GM23248 (cell line): ENCODE measurements around the gene BCL7C. TPM values are rescaled to one million over a fixed set of nuclear protein-coding genes. Genes with fewer than 3 reads are reported as not detected.

ENCODE experiments used
- DNase-seq: peaks from one replicate; pipeline ENCODE4 v3.0.0-alpha.2; 2015
- H2AFZ ChIP-seq: fragments of 200-600 bp; sonication (generic); 2 replicates; pipeline ENCODE4 v1.6.1; 2016; ENCODE audit warnings: antibody characterized with exemption
- H3F3A ChIP-seq: fragments of 200-600 bp; sonication (generic); 2 replicates; pipeline ENCODE4 v1.6.1; 2016; ENCODE audit warnings: mild to moderate bottlenecking, antibody characterized with exemption, mixed run types; ENCODE audit not compliant: insufficient read depth
- H3K27ac ChIP-seq: fragments of 200-600 bp; sonication (generic); 2 replicates; pipeline ENCODE4 v1.5.1; 2016; ENCODE audit warnings: mild to moderate bottlenecking
- H3K27me3 ChIP-seq: fragments of 200-600 bp; sonication (generic); replicated peaks from 2 replicates; pipeline ENCODE4 v1.6.1; 2016; ENCODE audit warnings: mild to moderate bottlenecking; ENCODE audit not compliant: insufficient read depth
- H3K36me3 ChIP-seq: fragments of 200-600 bp; sonication (generic); 2 replicates; pipeline ENCODE4 v1.6.1; 2016; ENCODE audit warnings: low read depth, mild to moderate bottlenecking
- H3K4me1 ChIP-seq: fragments of 200-600 bp; sonication (generic); 2 replicates; pipeline ENCODE4 v1.6.1; 2016; ENCODE audit warnings: mild to moderate bottlenecking; ENCODE audit not compliant: insufficient read depth
- H3K4me2 ChIP-seq: fragments of 200-600 bp; sonication (generic); one replicate; pipeline ENCODE4 v1.6.1; 2016; ENCODE audit warnings: mild to moderate bottlenecking; ENCODE audit not compliant: unreplicated experiment
- H3K4me3 ChIP-seq: fragments of 200-600 bp; sonication (generic); 2 replicates; pipeline ENCODE4 v1.5.1; 2016; ENCODE audit warnings: mild to moderate bottlenecking
- H3K79me2 ChIP-seq: fragments of 200-600 bp; sonication (generic); 2 replicates; pipeline ENCODE4 v1.6.1; 2016; ENCODE audit warnings: mild to moderate bottlenecking; ENCODE audit not compliant: insufficient read depth
- H3K9ac ChIP-seq: fragments of 200-600 bp; sonication (generic); 2 replicates; pipeline ENCODE4 v1.6.1; 2016; ENCODE audit warnings: mild to moderate bottlenecking
- H3K9me2 ChIP-seq: fragments of 200-600 bp; sonication (generic); 2 replicates; pipeline ENCODE4 v1.6.1; 2016; ENCODE audit warnings: mixed run types, mild to moderate bottlenecking, moderate library complexity; ENCODE audit not compliant: insufficient read depth
- H3K9me3 ChIP-seq: fragments of 200-600 bp; sonication (generic); one replicate; pipeline ENCODE4 v1.6.1; 2017; ENCODE audit warnings: low read depth
- H4K20me1 ChIP-seq: fragments of 200-600 bp; sonication (generic); 2 replicates; pipeline ENCODE4 v1.6.0; 2016; ENCODE audit not compliant: insufficient read depth
- EZH2 ChIP-seq: fragments of 200-600 bp; sonication (generic); IDR thresholded peaks from 2 replicates; pipeline ENCODE4 v1.6.1; 2018; ENCODE audit warnings: antibody characterized with exemption, mild to moderate bottlenecking; ENCODE audit not compliant: insufficient read depth, poor library complexity, severe bottlenecking
- EZH2phosphoT487 ChIP-seq: fragments of 200-600 bp; sonication (generic); IDR thresholded peaks from 2 replicates; pipeline ENCODE4 v1.6.1; 2018; ENCODE audit warnings: antibody characterized with exemption, moderate library complexity, mild to moderate bottlenecking, low read depth; ENCODE audit not compliant: insufficient read depth
- WGBS, 2 experiments: methylation state at CpG; one replicate each; pipeline ENCODE4 v1.1.6; 2015 to 2017; ENCODE audit warnings: low lambda C conversion rate in 2 of 2, low coverage in 1 of 2; ENCODE audit errors: missing lambda C conversion rate in 2 of 2; 5-methylcytosine and 5-hydroxymethylcytosine counted together
- in situ Hi-C: fragments of 300-500 bp; cut with MboI; formaldehyde crosslinking; loops from 2 replicates; pipeline ENCODE4 v1.15.0; 2020
- polyA plus RNA-seq: library from polyadenylated mRNA; unstranded; fragments of >200 nt; fragmentation: Nextera tagmentation; extraction: Ambion mirVana; gene quantifications from 2 replicates; pipeline ENCODE4 v1.2.1, GENCODE V29; 2016
- total RNA-seq: library from RNA; depleted of rRNA; stranded (reverse); fragments of >200 nt; shearing (Covaris generic); gene quantifications from 2 replicates; pipeline ENCODE4 v1.2.3, GENCODE V29; 2014

Gene BCL7C
- total and polyA plus RNA-seq, 2 experiments from 2014 or later: 62.5 to 77.1 TPM

DNA sequence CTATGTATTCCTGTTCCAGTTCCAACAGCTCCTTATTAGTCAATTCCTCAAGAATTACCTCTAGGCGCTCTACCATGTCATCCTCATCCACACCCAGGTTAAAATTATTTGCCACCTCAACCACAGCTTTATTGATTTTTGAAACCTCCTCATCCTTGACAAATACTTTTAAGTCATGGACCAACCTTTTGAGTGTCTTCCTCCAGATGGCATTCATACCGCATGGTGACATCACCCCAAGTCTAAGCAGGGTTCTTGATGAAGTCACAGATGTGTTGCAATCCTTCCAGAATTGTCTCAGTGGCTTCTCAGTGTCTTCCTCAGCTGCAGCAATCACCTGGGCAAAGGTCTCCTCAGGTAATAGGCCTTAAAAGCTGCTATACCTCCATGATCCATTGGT, 40.1 kb downstream of the BCL7C start:
- H3K4me3 ChIP-seq: no peak overlapping the region
- no peak overlapping the region for H3K27ac ChIP-seq
- H3K36me3 ChIP-seq: peaks cover 5% of the 10 kb centered on the region; the same call in 1 of the 2 replicates
- DNase-seq: peak; percentile 43
- no peaks in the 10 kb centered on the region for H4K20me1 ChIP-seq
- H3K79me2 ChIP-seq: no peaks in the 10 kb centered on the region
- in situ Hi-C loops: no loop called here
- no peaks in the 10 kb centered on the region for H3K4me1 ChIP-seq
- no peaks in the 10 kb centered on the region for H3F3A ChIP-seq
- no peaks in the 10 kb centered on the region for H3K27me3 ChIP-seq
- TF ChIP-seq EZH2 (no peak), EZH2phosphoT487 (no peak)
- no peak overlapping the region for H3K4me2 ChIP-seq
- H3K9ac ChIP-seq: no peak overlapping the region
- H3K9me2 ChIP-seq: no peaks in the 10 kb centered on the region
- no peaks in the 10 kb centered on the region for H3K9me3 ChIP-seq
- no peak overlapping the region for H2AFZ ChIP-seq
- 96 to 100% methylated on average over 2 of the region's 2 CpGs for WGBS, 2 experiments

DNA sequence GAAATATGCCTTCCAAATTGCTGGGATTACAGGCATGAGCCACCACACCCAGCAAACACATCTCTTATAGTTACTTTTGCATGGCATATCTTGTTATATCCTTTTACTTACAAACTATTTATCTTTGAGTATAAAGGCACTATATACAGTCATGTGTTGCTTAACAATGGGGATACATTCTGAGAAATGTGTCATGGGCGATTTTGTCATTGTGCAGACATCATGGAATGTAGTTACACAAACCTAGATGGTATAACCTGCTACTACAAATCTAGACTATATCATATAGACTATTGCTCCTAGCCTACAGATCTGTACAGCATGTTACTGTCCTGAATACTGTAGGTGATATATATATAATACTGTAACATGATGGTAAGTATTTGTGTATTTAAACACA, 43.6 kb downstream of the BCL7C start:
- Histone ChIP-seq H2AFZ (no peak overlapping the region), H3K79me2 (no peaks in the 10 kb centered on the region), H3K4me3 (no peak overlapping the region), H3K9ac (no peak overlapping the region), H3K27ac (no peak overlapping the region), H3K36me3 (0 out of 2 replicates have a peak, but pooled peaks cover 5% of the 10 kb centered on the region), H3K9me2 (no peaks in the 10 kb centered on the region), H3K4me1 (peaks cover 2% of the 10 kb centered on the region; the same call in 1 of the 2 replicates), H4K20me1 (no peaks in the 10 kb centered on the region), H3K9me3 (no peaks in the 10 kb centered on the region), H3K27me3 (no peaks in the 10 kb centered on the region), H3F3A (0 out of 2 replicates have a peak, but pooled peaks cover 5% of the 10 kb centered on the region), H3K4me2 (no peak overlapping the region)
- in situ Hi-C loops: no loop called here
- TF ChIP-seq EZH2 (no peak), EZH2phosphoT487 (no peak)
- WGBS, 2 experiments: 89 to 91% methylated on average over 1 of the region's 1 CpG
- DNase-seq: no peak

DNA sequence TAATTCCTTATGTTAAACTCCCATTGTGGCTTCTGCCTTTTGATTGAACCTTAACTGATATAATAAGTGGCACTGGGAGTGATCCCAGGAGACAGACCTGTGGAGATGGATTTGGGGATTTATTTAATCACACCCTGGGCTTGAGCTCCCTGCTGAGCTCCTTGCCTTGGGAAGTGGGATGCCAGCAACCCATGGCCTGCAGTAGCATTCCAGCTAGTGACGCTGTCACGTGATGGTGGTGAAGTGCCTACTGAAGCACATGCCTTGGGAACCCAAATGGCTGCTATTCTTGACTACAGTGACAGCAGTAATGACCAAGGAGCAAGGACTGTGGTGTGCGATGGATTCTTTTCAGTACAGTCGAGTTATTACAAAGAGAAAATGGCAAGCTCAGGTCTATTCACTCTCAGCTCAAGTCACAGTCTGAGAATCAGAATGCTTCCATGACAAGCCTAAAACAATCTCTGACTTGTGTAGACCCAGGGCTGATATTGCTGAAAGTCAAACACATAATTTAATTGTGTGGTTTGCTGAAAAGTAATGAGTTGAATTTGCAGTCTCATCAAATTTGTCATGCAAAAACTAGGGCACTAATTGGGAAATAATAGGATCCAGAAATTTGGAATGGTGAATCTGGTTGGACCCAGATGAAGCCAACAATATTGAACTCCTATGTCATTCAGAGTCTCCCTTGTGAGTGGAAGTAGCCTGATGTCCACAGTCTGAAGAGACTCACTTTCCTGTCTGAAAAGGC, 47.1 kb downstream of the BCL7C start:
- H3K27me3 ChIP-seq: no peaks in the 10 kb centered on the region
- H4K20me1 ChIP-seq: no peaks in the 10 kb centered on the region
- no peak overlapping the region for H2AFZ ChIP-seq
- no peaks in the 10 kb centered on the region for H3K9me2 ChIP-seq
- TF ChIP-seq EZH2 (no peak), EZH2phosphoT487 (no peak)
- 21 to 36% methylated on average over 4 of the region's 4 CpGs for WGBS, 2 experiments
- in situ Hi-C loops: no loop called here
- H3K79me2 ChIP-seq: no peaks in the 10 kb centered on the region
- no peak overlapping the region for H3K9ac ChIP-seq
- 0 out of 2 replicates have a peak, but pooled peaks cover 9% of the 10 kb centered on the region for H3F3A ChIP-seq
- no peaks in the 10 kb centered on the region for H3K9me3 ChIP-seq
- no peaks in the 10 kb centered on the region for H3K36me3 ChIP-seq
- no peak overlapping the region for H3K27ac ChIP-seq
- H3K4me2 ChIP-seq: no peak overlapping the region
- no peak for DNase-seq
- no peak overlapping the region for H3K4me3 ChIP-seq
- peaks cover 6% of the 10 kb centered on the region; the same call in 1 of the 2 replicates for H3K4me1 ChIP-seq

DNA sequence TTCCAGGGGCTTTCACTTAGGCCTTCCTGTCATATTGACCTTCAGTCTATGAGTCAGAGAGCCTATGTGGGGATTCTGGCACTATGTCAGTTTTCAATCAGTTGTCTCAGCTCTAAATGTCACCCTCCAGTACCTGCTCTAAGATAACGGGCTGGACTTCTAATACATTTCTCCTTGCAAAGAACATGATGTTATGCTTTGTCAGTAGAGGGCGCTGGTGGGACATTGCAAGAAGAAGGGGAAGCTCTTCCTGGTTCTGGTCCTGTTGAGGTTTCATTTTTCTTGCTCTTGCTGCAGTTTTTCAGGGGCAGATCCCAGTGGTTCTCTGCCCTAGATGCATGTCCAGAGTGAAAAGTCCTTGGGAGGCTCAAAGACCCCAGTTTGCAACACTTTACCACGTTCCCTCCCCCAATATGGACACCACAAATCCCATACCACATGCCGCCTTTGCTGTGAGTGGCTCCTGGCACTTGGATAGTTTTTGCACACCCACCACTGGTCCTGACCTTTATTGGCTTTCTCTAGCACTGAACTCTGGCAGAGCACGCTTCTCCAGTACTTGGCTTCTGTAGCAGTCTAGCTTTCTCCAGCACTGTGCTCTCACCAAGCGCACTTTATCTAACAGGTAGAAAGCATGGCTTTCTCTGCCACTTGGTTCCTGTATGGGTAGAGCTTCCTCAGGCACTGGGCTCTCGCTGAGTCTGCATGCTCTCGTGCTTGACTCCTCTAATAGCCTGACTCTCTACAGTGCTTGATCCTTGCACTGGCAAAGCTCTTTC, 49.0 kb downstream of the BCL7C start:
- peak; percentile 94 for DNase-seq
- Histone ChIP-seq H3K9me2 (no peaks in the 10 kb centered on the region), H3K36me3 (no peaks in the 10 kb centered on the region), H3K27me3 (no peaks in the 10 kb centered on the region), H3K4me2 (peak overlapping the region; percentile 77), H3K27ac (no peak overlapping the region), H3K4me3 (peak overlapping the region; percentile 62), H4K20me1 (no peaks in the 10 kb centered on the region), H3K9ac (peak overlapping the region; percentile 39; the same call in 1 of the 2 replicates), H3K9me3 (no peaks in the 10 kb centered on the region), H3F3A (0 out of 2 replicates have a peak, but pooled peaks cover 9% of the 10 kb centered on the region), H2AFZ (peak overlapping the region; percentile 81), H3K4me1 (peaks cover 6% of the 10 kb centered on the region; the same call in 1 of the 2 replicates), H3K79me2 (no peaks in the 10 kb centered on the region)
- 6 to 10% methylated on average over 8 of the region's 8 CpGs for WGBS, 2 experiments
- no peak for TF ChIP-seq EZH2phosphoT487
- TF ChIP-seq EZH2: no peak
- in situ Hi-C loops: loop anchor here (5.0 kb wide), 1 partner anchor 72 kb away; no protein-coding TSS in a partner anchor
